Thyroid gland (tissue), 4 donors: ENCODE data around the gene NAA20. TPM values are rescaled to one million over a fixed set of nuclear protein-coding genes. Genes with fewer than 3 reads are reported as not detected.
A peak's percentile ranks its signal among the peaks of the same experiment; 100 is the strongest.

Experiments used
- DNase-seq, 2 donors: peaks; one replicate each; pipeline ENCODE4 v3.0.0-alpha.2; 2019
- H3K27ac ChIP-seq, 3 donors: fragments of 200-600 bp; sonication (generic); 1 replicate in 2 of 3; 2 replicates in 1 of 3; pipeline ENCODE4 v1.5.1; 2016 to 2019; ENCODE audit warnings: mild to moderate bottlenecking in 1 of 3, moderate library complexity in 1 of 3
- H3K27me3 ChIP-seq: fragments of 200-600 bp; sonication (generic); one replicate; pipeline ENCODE4 v1.5.1; 2019
- H3K36me3 ChIP-seq, 2 donors: fragments of 200-600 bp; sonication (generic); one replicate each; pipeline ENCODE4 v1.5.1; 2016 to 2019
- H3K4me1 ChIP-seq, 2 donors: fragments of 200-600 bp; sonication (generic); one replicate each; pipeline ENCODE4 v1.5.1; 2017 to 2019
- H3K4me3 ChIP-seq, 3 donors: fragments of 200-600 bp; sonication (generic); replicated peaks in 1 of 3; 1 replicate in 2 of 3; 2 replicates in 1 of 3; pipeline ENCODE4 v1.5.1; 2016; ENCODE audit warnings: mild to moderate bottlenecking in 1 of 3
- H3K9me3 ChIP-seq: fragments of 200-600 bp; sonication (generic); one replicate; pipeline ENCODE4 v1.5.1; 2017
- POLR2A ChIP-seq, 2 donors: fragments of 450-650 bp; IDR thresholded peaks; one replicate each; pipeline ENCODE4 v1.6.1; 2017; ENCODE audit warnings: antibody characterized with exemption in 2 of 2, mild to moderate bottlenecking in 2 of 2, moderate library complexity in 1 of 2
- WGBS, 2 donors: methylation state at CpG; one replicate each; pipeline ENCODE4 v1.1.5; 2017; 5-methylcytosine and 5-hydroxymethylcytosine counted together
- intact Hi-C: fragments of 100-400 bp; cut with DNase I; formaldehyde crosslinking; loops from one replicate; pipeline ENCODE4 v1.15.1; 2023
- total RNA-seq, 4 donors: library from RNA; depleted of rRNA; stranded (reverse); fragments of >200 nt; gene quantifications; one replicate each; pipeline ENCODE4 v1.2.3, GENCODE V29; 2016
- TF ChIP-seq, protein P1 (sequence below), 6 experiments: fragments of 200-600 bp in 3 of 6; fragments of 450-650 bp in 3 of 6; sonication (generic) in 3 of 6; IDR thresholded peaks; one replicate each; pipeline ENCODE4 v1.5.1; 2016 to 2019; ENCODE audit warnings: antibody characterized with exemption in 6 of 6, mild to moderate bottlenecking in 2 of 6, inconsistent platforms in 1 of 6, moderate library complexity in 1 of 6

NAA20 gene
- total RNA-seq, 4 donors from 2014 or later, result 53.3 to 65.7 (median 64.0) TPM

DNA sequence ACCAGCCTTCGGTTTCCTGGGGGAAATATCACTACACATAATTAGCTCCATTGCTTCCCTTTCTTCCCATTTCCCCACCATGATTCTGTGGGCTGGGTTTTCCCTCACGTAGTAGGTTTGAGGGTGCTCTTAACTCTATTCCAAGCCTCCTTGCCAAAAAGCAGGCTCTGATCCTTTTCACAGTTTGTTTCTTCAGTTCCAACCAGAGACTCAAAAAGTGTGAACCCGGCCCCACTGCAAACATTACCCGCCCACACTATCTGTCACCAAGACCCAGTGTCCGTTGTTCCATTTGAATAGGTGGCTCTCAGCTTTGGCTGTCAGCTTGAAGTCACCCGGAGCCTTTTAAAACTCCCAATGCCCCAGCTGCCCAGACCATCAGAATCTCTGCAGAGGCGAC, 11.8 kb upstream of the NAA20 start:
- Histone ChIP-seq H3K27me3 (no peaks in the 10 kb centered on the region), H3K27ac (peak overlapping the region in 2 of 3 donors; percentile 53 to 55), H3K9me3 (no peaks in the 10 kb centered on the region), H3K4me1 (peaks cover 15 to 33% of the 10 kb centered on the region in 2 donors), H3K4me3 (no peak overlapping the region), H3K36me3 (peaks cover 4 to 8% of the 10 kb centered on the region in 2 donors)
- intact Hi-C loops, result no loop called here
- WGBS, 2 donors, result 41 to 48% methylated on average over 7 of the region's 7 CpGs
- no peak for TF ChIP-seq POLR2A (IDR thresholded peaks at IDR 0.05)
- TF ChIP-seq, protein P1, sequence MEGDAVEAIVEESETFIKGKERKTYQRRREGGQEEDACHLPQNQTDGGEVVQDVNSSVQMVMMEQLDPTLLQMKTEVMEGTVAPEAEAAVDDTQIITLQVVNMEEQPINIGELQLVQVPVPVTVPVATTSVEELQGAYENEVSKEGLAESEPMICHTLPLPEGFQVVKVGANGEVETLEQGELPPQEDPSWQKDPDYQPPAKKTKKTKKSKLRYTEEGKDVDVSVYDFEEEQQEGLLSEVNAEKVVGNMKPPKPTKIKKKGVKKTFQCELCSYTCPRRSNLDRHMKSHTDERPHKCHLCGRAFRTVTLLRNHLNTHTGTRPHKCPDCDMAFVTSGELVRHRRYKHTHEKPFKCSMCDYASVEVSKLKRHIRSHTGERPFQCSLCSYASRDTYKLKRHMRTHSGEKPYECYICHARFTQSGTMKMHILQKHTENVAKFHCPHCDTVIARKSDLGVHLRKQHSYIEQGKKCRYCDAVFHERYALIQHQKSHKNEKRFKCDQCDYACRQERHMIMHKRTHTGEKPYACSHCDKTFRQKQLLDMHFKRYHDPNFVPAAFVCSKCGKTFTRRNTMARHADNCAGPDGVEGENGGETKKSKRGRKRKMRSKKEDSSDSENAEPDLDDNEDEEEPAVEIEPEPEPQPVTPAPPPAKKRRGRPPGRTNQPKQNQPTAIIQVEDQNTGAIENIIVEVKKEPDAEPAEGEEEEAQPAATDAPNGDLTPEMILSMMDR (IDR thresholded peaks at IDR 0.05), result no peak
- peak; percentile 63 to 65 for DNase-seq

- intact Hi-C loops, result no loop called here
- no peak for TF ChIP-seq POLR2A (IDR thresholded peaks at IDR 0.05)
- TF ChIP-seq, protein P1 (IDR thresholded peaks at IDR 0.05), result no peak
- no peaks in the 10 kb centered on the region for H3K9me3 ChIP-seq
- H3K27ac ChIP-seq, result peak overlapping the region in 1 of 3 donors; percentile 54
- peaks cover 0 to 24% of the 10 kb centered on the region in 2 donors for H3K4me1 ChIP-seq
- H3K36me3 ChIP-seq, result no peaks in the 10 kb centered on the region
- DNase-seq, result no peak
- no peak overlapping the region for H3K4me3 ChIP-seq
- WGBS, 2 donors, result 58 to 73% methylated on average over 14 of the region's 14 CpGs
- no peaks in the 10 kb centered on the region for H3K27me3 ChIP-seq
Measured at GRCh38 chr20:20009784-20010253, 7.3 kb upstream of the NAA20 start.

GRCh38 chr20:20010639-20011500, 6.3 kb upstream of the NAA20 start:
- no peaks in the 10 kb centered on the region for H3K36me3 ChIP-seq
- no peak overlapping the region for H3K4me3 ChIP-seq
- no peaks in the 10 kb centered on the region for H3K27me3 ChIP-seq
- 57 to 61% methylated on average over 4 of the region's 4 CpGs for WGBS, 2 donors
- peaks cover 0 to 15% of the 10 kb centered on the region in 2 donors for H3K4me1 ChIP-seq
- no peak for DNase-seq
- no peak for TF ChIP-seq POLR2A (IDR thresholded peaks at IDR 0.05)
- TF ChIP-seq, protein P1 (IDR thresholded peaks at IDR 0.05), result no peak
- H3K9me3 ChIP-seq, result no peaks in the 10 kb centered on the region
- intact Hi-C loops, result no loop called here
- H3K27ac ChIP-seq, result peak overlapping the region; percentile 18 to 54 (median 46)

- WGBS, 2 donors, result 57% methylated on average over 2 of the region's 2 CpGs
- no peak for DNase-seq
- no peak overlapping the region for H3K27ac ChIP-seq
Measured at GRCh38 chr20:20012541-20012940, 4.6 kb upstream of the NAA20 start.

More at GRCh38 chr20:20012541-20012940, 4.6 kb upstream of the NAA20 start:
- H3K4me1 ChIP-seq, result peaks cover 5 to 20% of the 10 kb centered on the region in 2 donors
- intact Hi-C loops, result no loop called here
- no peak overlapping the region for H3K4me3 ChIP-seq
- H3K9me3 ChIP-seq, result no peaks in the 10 kb centered on the region
- H3K36me3 ChIP-seq, result no peaks in the 10 kb centered on the region
- no peaks in the 10 kb centered on the region for H3K27me3 ChIP-seq
- TF ChIP-seq, protein P1 (IDR thresholded peaks at IDR 0.05), result no peak
- no peak for TF ChIP-seq POLR2A (IDR thresholded peaks at IDR 0.05)
